Cardiac fibroblast (primary cell): ENCODE results near the gene PCNX2.

Experiments used
- DNase-seq, 2 donors: peaks; one replicate each; pipeline versions ENCODE4 v3.0.0 to v3.0.0-alpha.2; 2010; ENCODE audit warnings: low read depth in 2 of 2
- H3K4me3 ChIP-seq, 2 donors: replicated peaks in 1 of 2; 1 replicate in 1 of 2; 2 replicates in 1 of 2; pipeline ENCODE4 v1.5.1; 2011; ENCODE audit warnings: low read depth in 2 of 2, low read length in 2 of 2, mild to moderate bottlenecking in 2 of 2, moderate library complexity in 1 of 2
- TF ChIP-seq, protein P1 (sequence below): IDR thresholded peaks from one replicate; pipeline ENCODE4 v1.5.1; 2011; ENCODE audit warnings: low read depth, mild to moderate bottlenecking, low read length, inconsistent platforms

PCNX2 gene

DNA sequence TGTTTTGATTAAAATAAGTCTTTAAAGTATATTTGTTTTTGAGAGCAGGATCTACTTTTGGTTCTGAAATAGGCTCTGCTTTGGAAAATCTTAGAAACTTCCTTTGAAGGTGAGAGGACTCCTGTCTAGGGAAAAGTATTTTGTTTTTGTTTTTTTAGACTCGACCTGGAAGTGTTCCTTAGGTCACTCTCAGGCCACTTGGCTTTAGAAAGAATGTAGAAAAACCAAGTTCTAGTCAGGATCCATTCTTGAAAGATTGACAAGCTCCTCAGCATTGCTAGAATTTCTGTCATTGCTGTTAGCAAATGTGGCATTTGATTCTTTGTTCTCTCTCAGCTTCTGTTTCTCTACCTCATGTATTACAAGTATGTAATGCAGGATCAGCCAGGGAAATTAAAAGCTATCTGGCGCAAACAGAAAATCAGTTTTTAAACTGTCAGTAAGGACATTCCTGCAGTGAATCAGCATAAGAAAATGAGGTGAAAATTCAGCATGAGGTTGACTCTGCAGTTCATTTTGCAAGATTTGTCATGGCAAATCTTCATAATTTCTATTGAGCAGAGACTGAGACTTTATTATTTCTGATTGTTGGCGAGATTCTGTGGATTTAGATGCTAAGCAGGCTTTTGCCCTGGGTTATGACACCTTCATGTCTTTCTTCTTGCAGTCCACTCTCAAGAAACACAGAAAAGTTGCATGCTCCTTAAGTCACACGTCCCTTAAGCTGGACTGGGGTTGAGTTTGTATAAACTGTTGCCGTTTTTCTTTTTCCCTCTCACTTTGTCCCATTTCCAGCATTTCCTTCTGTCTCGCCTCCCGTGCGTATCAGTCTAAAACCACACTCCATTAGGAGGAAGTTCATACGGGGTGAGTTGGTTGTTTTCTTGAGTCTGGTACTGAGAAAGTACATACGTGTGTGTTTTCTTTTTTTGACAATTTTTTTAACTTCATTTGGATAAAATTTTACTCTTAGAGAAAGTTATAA is 332.5 kb downstream of the PCNX2 start:
- TF ChIP-seq, protein P1, sequence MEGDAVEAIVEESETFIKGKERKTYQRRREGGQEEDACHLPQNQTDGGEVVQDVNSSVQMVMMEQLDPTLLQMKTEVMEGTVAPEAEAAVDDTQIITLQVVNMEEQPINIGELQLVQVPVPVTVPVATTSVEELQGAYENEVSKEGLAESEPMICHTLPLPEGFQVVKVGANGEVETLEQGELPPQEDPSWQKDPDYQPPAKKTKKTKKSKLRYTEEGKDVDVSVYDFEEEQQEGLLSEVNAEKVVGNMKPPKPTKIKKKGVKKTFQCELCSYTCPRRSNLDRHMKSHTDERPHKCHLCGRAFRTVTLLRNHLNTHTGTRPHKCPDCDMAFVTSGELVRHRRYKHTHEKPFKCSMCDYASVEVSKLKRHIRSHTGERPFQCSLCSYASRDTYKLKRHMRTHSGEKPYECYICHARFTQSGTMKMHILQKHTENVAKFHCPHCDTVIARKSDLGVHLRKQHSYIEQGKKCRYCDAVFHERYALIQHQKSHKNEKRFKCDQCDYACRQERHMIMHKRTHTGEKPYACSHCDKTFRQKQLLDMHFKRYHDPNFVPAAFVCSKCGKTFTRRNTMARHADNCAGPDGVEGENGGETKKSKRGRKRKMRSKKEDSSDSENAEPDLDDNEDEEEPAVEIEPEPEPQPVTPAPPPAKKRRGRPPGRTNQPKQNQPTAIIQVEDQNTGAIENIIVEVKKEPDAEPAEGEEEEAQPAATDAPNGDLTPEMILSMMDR, result no peak
- no peak overlapping the region for H3K4me3 ChIP-seq
- peak; percentile 55 for DNase-seq

DNA sequence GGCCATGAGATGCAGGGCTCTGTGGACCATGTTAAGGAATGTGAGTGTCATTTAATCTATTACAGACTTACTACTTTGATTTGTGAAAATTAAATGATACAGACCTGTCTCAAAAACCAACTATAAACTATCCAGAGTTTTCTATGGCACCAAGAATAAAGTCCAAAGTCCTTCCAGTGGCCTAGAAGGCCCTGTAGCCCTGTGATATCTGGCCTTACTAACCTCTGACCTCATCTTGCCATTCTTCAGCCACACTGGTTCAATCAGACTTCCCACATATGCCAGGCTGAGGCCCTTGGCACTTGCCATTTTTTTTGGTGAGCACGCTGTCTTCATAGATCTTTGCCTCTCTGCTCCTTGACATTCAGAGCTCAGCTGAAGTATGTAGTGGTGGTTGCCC is 337.5 kb downstream of the PCNX2 start:
- TF ChIP-seq, protein P1, result no peak

DNA sequence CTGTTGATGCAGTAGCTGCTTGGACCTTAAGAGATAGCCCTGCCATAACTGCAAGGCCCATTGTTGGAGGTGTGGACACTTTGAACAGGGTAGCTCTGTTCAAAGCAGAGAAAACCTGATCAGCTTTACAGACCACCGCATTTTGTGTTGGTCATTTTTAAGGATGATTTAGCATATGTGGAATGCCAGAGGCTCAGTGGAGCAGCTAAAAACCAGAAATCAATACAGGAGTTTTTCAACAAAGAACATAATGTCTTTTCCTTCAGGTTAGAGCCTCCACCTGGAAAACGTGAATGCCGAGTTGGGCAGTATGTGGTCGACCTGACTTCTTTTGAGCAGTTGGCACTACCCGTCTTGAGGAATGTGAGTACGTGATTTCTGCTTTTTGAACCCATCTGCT is 339.4 kb downstream of the PCNX2 start:
- TF ChIP-seq, protein P1, result no peak
- H3K4me3 ChIP-seq, result no peak overlapping the region
- no peak for DNase-seq

More for the DNA sequence above, 337.5 kb downstream of the PCNX2 start:
- DNase-seq, result no peak
- H3K4me3 ChIP-seq, result no peak overlapping the region

GRCh38 chr1:232954594-232955365 is 340.7 kb downstream of the PCNX2 start:
- TF ChIP-seq, protein P1, result no peak
- peak in 1 of 2 donors; percentile 17 for DNase-seq

DNA sequence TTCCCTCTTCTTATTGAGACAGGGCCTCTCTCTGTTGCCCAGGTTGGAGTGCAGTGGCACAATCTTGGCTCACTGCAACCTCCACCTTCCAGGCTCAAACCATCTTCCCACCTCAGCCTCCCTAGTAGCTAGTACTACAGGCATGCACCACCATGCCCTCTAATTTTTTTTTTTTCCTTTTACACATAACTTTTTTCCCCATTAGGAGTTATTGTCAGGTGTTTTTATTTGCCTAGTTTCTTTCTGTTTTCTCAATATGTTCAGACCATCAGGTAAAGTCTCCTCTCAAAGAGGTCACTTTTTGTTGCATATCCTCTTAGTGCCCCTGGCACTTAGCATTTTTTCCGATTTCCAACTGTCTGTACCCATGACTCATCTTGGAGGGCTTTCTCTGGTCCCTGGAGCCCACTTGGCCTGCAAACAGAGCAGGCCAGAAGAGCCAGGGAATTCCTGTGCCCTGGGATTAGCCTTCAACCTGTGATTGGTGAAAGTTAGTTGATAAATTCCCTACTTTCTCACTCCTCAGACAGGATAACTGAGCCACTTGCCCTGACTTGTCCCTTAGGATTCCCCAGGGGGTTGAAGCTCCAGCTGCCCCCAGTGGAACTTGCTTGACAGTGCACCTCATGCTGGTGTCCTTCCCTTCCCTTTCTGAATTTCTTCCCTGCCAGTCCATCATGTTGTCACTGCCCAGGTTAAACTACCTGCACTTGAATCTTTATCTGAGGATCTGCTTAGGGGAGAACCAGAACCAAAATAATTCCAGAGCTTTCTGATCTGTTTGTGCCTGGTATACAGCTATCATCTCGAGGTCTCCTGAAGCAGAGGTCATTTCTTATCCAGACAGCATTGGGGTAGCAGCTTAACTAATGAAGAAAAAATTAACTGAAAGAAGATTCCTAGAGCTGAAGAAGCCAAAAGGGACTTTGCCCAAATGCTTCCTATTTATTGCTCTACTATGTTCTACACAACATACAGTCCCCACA is 342.7 kb downstream of the PCNX2 start:
- TF ChIP-seq, protein P1, result peak; percentile 71
- peak; percentile 44 to 56 for DNase-seq
- H3K4me3 ChIP-seq, result no peak overlapping the region

More at GRCh38 chr1:232954594-232955365, 340.7 kb downstream of the PCNX2 start:
- no peak overlapping the region for H3K4me3 ChIP-seq

DNA sequence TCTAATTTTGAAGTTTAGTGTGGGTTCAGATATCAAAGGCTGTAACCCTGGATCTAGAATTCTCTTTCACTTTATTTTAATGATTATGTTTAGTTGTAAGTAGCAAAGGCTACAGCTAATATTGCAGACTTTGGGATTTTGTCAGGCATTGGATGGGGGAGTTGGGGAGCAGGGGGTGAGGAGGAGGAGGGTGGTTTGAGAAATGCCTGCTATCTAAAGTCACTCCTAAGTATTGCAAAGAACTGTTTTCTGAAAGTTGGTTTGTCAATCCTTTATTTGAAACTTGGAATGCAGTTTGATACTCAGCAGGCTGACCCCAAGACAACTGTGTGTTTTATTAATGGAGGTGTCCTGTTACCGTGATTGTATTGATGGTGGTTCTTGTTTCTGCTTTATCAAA is 343.9 kb downstream of the PCNX2 start:
- DNase-seq, result no peak
- TF ChIP-seq, protein P1, result no peak
- H3K4me3 ChIP-seq, result peak overlapping the region; percentile 86 to 87
